PC-3 (cell line): Measurements from ENCODE around the gene P2RX6.
"Not testable (repeated sequence)": the region's sequence is repeated elsewhere in the genome, so short reads cannot be mapped to it uniquely, and the experiment has no call there.

Experiments
- CTCF ChIP-seq: fragments of 300-600 bp; sonication (generic); conservative IDR thresholded peaks from 2 replicates; pipeline ENCODE4 v1.5.1; 2017; ENCODE audit warnings: antibody characterized with exemption, low read depth, mild to moderate bottlenecking, low read length
- EZH2 ChIP-seq: fragments of 300-600 bp; sonication (generic); IDR thresholded peaks from one replicate; pipeline ENCODE4 v1.6.1; 2017; ENCODE audit warnings: antibody characterized with exemption, mild to moderate bottlenecking, low read length; ENCODE audit not compliant: unreplicated experiment
- EZH2phosphoT487 ChIP-seq: fragments of 300-600 bp; sonication (generic); IDR thresholded peaks from 2 replicates; pipeline ENCODE4 v1.6.1; 2018; ENCODE audit warnings: mild to moderate bottlenecking, antibody characterized with exemption, low read length, borderline replicate concordance

- TF ChIP-seq EZH2, CTCF, EZH2phosphoT487: not testable (repeated sequence)
These were observed 33.5 kb downstream of the P2RX6 start for GRCh38 chr22:21048448-21048847.
